ENCODE results near the gene MAP1LC3A.

The MAP1LC3A gene

DNA sequence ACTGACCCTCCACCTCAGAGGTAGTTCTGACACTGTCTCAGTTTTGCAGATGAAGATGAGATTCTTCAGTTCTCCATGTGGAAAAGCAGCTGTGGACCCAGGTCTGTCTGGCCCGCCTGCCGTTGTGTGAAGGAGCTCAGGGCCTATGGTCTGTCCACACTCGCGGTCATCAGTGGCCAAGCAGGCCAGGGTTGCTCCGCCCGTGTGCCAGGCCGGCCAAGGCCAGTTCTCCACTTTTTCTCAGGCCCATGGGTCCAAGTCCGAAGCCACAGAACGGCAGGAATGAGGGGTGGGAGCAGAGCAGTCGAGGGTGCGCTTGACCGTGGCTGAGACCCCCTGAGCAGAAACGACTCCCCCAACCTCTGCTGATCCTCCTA is 8.6 kb upstream of the MAP1LC3A start:
- DNase-seq, result no peak

DNA sequence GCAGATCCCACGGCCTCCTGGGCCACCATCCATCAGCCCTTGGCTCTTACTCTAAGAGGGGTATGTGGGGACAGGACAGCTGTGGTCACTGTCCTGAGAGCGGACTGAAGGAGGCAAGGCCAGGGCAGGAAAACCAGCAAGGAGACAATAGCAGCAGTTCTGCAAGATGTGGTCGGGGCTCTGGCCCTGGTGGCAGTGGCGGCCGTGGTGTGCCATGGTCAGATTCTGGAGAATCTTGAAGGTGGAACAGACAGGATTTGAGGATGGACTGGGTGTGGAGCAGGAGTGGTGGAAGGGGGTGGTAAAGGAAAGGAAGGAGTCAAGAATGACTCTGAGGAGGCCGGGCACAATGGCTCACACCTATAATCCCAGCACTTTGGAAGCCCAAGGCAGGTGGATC is 5.9 kb upstream of the MAP1LC3A start:
- DNase-seq, result no peak

DNA sequence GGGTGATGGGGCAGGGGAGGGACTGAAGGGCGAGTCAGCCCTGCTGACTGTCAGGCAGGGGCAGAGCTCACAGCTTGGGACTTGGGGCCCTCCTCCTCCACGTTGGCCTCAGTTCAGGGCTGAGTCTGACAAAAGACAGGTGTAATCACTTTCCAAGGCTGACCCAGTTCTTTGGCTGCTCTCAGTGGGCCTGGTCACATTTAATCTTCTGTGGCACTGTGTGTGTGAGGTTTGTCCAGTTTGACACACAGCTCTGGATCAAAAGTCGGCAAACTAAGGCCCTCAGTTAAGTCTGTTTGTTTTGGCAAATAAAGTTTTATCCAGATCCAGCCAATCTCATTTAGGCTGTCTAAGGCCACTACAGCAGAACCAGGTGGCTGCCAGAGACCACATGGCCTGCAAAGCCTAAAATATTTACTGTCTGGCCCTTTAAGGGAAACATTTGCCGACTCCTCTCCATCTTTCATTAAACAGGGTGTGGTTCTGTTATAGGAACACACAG is 5.1 kb upstream of the MAP1LC3A start:
- no peak for DNase-seq

DNA sequence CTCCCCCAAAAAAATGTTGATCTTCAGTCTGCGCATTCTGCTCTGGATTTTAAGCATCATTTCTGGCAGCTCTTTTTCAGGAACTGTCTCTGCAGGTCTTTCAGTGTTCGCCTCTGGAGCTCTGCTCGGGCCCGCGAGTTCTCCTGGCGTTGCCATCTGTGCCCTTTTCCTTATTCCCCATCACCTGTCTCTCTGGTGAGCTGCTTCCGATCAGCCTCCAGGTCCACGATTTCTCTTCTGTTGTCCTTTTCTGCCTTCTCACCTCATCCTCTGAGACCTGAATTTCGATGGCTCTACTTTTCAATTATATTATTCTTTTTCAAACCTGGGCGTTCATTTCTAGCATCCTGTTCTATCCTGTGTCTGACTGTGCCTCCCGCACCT is 590 bp upstream of the MAP1LC3A start:
- DNase-seq, result peak; percentile 63

DNA sequence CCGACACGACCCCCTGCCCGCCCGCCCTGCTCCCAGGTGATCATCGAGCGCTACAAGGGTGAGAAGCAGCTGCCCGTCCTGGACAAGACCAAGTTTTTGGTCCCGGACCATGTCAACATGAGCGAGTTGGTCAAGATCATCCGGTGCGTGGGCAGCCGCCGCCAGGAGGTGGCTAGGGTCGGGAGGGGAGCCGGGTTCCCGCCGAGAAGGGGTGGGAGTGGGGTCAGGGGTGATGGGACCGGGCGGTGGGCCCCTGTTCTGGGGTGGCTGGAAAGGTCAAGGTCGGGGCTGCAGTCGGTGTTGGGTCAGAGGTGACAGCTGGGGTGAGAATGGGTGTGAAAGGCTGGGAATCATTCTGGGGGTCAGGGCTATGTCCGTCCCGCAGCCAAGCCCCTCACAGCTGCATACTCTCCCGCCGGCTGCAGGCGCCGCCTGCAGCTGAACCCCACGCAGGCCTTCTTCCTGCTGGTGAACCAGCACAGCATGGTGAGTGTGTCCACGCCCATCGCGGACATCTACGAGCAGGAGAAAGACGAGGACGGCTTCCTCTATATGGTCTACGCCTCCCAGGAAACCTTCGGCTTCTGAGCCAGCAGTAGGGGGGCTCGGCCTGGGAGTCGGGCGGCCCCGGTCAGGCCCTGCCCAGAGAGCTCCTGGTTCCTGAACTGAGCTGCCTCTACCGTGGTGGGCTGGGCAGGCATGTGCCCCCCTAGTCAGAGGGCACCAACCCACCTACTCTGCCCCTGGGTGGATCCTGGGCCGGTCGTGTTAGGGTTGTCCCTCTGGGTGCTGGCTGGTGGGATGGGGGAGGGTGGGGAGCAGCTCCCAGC is 1.0 kb downstream of the MAP1LC3A start:
- no peak for DNase-seq

DNA sequence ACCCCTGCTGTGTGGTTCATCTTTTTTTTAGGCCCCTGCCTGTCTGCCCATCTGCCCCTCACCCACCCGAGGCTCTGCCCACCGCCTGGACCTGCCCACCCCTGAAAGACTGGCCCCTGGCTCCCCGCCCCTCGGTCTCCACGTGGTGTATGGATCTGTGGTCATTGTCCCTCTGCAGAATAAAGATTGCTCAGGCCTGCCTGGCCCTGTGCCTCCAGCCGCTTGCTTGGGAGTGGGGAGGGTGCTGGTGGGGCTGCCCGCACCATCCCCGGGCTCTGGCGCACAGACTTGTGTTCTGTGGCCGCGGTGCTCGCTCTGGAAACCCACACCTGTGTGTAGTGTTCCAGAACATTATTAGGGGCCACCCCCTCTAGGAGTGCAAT is 1.6 kb downstream of the MAP1LC3A start:
- no peak for DNase-seq

DNA sequence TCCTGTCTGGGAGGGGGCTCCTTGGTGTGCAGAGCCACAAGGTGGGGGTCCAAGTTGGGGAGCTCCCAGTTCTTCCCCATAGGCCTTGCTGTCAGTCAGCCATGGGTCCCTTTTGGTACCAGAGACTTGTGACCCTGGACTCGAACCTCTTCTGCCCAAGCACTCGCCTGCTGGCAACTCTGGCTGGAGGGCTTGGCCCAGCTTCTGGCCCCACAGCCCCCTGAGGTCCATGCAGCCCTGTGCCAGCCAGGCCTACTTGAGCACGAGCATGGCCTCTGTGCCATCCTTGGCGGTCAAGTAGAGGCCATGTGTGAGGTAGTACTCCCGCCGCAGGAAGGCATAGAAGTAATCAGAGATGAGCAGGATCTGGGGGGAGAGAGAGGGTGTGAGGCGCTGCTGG is 2.1 kb downstream of the MAP1LC3A start:
- DNase-seq, result no peak

DNA sequence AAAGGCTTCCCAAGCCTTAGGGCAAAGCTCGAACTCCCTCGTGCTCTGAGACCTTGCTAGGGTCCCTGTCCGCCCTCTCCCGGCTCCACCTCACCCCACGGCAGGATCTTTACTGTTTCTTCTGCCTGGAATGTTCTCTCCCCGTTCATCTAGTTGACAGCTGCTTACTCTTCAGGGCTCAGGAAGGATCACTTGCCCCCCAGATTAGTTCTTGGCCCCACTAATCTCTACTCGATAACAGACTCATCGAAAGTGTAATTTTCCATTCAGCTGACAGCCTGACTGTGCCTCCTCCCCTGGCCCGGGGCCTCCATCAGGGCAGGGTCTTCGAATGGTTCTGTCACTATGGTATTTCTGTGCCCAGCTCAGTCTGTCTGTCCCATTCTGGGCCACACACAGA is 3.1 kb downstream of the MAP1LC3A start:
- DNase-seq, result no peak

DNA sequence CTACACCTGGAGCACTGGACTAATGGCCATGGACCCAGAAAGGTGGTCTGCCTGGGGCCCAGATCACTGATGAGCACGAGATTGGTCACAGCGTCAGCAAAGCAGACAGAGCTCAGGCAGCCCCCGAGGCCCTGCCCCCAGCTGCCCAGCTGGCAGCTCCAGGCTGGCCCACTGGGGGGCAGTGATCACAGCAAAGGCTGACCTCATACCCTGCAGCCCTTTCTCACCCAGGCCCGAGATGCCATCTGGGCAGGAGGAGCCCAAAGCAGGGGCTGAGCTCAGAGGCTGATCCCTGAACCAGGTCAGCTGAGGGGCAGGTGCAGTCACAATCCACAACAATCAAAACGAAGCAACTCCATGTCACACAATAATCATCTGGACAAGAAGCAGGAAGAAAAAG is 4.1 kb downstream of the MAP1LC3A start:
- no peak for DNase-seq

DNA sequence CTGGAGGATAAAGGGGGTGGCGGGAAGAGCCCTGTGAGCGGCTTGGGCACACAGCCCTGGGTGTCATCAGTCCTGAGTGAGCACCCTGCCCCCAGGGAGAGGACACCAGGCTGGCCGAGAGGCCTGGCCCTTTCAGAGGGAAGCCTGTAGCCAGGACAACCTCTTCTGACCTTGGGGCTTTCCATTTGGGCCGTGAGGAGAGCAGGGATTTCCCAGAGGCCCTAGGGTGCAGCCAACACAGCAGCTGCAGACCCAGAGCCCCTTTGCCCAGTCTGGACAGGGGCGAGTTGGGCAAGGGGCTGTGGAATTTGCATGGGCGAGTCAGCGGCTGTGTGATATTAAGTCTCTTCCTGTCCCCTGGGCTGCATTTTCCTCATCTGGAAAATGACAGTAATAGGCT is 6.3 kb downstream of the MAP1LC3A start:
- DNase-seq, result no peak

DNA sequence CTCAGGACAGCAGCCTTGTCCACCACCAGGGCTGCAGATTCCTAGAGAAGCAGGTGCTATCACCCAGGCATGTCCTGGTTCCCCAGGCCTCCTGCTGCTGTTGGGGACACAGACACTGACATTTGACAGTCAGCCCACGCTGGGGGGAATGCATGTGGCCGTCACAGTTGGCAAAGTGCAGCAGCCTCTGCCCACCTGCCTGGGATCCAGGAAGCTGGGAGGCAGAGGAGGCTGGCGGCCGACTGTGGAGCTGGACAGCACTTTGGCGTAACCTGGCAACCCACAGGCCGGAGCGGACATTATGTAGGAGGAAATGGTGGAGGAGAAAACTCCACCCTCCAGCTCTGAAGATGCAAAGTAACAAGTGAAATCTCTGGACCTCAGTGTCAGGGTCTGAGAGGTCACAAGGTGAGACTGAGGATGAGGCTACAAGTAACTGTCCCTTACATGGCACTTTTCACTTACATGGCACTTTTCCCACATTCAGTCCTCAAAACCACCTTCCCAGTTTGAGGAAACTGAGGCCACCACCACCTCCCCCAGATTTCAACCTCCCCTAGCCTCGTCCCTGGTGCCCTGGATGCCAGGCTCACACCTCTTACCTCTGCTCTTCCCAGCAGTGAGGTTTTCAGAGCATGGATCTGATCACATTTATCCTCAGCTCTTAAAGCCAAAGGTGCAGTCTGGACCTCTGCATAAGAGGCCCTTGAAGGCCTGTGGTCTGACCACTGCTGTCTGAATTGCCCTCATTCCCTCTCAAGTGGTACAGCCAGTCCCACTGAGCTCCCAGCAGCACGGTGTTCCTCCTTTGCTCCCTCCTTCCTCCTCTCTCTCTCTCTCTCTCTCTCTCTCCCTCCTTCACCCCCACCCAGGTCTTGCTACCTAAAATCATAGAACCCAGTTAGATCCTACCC is 8.7 kb downstream of the MAP1LC3A start:
- no peak for DNase-seq

DNA sequence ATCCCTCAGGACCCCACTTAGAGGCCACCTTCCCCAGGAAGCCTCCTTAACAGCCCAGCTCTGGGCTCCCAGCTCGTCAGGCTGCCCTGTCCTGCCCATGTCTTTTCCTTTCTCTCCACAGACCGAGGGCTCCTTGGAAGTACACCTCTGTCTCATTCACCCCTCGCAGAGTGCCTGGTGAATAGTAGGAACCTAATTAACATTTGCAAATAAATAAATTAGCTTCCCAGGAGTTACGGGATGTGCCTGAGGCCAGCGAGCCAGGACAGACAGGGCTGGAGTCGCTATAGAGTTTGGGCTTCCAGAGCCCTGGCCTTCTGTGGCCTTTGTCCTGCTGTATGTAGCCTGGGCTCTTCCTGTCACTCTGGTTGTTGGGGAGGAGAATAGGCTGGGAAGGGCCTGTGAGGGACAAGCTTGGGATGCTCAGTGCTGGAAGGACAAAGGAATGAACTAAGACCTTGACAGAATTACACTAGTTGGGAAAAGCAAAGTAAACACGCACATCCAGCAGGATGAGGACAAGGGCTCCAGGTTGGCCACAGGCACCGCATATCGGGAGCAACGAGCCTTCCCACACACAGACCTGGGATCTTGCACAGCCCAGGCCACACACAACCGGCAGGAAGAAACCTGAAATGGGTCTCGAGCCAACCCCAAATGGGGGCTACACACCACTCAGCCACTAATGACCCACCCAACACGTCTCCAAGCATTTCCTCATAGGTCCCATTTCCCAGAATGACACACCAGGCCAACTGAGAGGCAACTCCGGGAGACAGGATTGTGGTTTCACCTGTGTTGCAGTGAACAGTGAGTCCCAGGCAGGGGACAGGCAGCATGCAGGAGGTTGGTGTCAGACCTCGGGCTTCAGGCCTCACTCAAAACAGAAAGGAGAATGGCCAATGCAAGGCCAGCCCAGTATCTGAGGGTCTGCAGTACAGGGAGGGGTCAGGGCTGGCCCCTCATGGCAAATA is 9.7 kb downstream of the MAP1LC3A start:
- DNase-seq, result no peak

DNA sequence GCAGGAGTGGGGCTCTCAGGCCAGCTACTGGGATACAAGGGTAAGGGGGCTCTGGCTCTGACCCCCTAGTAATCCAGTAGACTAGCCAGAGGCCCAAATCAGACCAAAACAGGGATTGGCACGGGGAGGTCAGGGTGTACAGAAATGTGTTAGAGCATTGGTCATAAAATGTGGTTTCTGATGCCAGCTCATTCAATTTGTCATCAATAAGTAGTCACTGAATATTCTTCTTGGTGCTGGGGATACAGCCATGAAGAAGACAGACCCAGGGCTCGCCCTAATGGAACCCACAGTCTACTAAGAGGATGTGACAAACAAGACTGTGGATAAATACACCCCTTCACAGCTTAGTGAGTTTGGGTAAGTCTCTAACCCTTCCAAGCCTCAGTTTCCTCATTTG is 11.1 kb downstream of the MAP1LC3A start:
- no peak for DNase-seq

DNA sequence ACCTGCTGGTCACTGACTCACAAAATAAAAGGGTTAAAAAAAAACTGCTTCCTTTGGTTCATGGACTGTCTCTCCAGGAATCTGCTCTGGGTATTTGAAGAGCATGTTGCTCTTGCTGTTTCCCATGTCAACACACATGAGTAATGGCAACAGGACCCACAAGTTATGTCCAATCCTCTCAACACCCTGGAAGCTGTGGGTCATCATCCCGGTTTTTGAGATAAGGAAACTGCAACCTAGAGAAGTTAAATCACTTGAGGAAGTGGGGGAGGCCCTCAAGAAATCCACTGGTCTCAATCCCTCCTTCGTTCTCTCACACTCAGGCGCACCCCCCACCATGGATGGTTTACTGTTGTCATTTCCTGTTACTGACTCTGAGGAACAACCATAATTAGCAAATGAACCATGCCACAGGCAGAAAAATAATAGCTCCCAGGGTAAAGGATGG is 12.4 kb downstream of the MAP1LC3A start:
- DNase-seq, result no peak

DNA sequence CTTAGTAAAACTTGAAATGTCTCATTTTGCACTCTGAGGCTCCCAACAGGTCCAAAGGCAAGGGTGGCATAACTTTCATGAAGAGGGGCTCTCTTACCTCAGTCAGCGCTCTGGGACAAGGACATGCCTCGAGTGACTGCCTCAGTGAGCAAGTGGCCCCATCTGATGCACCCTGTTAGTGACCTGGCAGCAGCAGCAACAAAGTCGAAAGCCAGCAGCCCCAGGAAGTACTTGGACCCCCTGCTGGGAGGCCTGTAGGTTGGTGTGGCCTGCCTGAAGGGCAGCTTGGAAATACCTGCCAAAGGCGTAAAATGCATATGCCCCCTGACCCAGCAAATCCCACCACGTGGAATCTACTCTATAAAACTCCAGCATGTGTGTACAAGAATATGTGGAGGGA is 13.2 kb downstream of the MAP1LC3A start:
- no peak for DNase-seq

DNA sequence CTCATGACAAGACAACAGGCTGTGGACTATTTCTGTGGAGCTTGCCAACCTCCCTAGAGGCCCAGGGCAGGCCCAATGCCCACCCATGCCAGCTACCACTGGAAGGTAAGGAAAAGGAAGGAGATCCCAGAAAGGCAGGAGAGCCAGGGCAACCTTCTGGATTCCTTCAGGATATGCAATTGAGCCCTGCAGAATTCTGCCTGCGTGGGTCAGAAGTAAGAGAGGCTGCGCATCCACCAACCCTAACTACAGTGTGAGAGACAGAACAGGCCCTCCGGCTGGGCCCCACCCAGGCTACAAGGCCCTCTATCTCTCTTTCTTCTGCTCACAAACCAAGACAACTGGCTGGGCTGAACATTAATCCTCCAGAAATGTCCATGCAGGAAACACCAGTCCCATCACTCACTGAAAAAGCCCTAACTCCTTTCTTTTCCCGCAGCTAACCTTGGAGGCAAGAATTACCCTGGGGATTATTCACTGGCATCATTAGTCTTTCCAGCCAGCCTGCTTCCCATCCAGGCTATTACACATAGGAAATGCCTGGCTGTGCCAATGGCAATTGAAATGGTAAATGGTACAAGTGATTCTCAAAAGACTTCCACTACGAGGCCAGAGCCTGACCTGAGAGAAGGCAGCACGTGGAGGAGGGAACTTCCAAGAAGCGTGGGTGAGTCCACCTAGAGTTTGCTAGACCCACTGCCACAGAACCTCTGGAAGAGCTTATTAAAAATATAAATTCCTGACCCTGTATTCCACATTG is 15.2 kb downstream of the MAP1LC3A start:
- no peak for DNase-seq

DNA sequence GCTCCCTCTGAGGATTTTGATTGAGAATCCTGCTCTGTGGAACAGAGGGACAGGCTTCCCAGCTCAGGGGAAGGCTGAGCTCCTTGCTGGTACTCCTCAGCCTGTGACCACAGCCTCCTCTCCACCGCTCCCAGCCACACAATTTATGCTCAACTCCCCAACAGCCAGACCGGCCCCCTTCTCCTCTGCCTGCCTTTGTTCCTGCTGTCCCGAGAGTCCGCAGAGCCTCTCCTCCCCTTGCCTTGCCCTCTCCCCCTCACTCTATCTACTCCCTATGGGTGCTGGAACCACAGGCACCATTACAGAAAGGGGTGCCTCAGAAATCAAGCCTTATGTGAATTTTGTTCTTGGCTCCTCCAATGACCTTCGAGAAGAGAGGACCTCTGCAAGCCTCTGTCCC is 15.9 kb downstream of the MAP1LC3A start:
- no peak for DNase-seq

DNA sequence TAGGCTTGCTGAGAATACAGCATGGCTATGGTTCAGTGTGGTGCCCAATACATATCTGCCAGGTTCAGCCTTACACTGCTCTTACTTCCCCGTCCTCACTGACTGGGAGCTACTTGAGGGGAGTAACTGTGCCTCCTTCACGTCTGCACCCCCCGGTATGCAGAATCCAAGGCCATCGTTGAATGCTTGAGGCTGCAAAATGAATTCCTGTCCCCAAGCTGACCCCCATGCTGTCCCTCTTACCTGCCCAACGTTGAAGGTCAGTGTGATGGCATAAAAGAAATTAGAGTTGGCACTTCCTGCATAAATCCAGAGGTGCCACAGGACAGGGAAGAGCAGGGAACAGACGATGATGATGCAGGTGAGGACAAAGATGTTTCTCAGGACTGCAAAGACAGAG is 16.3 kb downstream of the MAP1LC3A start:
- DNase-seq, result no peak

DNA sequence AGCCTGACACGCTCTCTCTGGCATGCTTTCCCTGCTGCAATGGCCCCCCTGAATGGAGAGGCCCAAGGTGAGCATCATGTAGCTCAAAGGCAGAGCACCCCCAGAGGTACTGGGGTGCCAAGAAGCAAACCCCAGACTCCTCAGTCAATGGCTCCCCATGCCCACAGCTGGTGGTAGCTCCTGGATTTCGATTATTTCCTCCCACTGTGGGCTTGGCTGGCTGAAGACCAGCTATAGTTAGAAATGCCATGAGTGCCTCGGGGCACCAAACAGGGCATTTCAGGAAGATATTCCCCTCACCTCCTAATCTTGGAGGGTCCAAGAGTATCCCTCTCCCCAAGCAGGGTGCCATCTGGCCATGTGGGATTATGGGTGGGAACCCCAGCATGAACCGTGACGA is 16.8 kb downstream of the MAP1LC3A start:
- no peak for DNase-seq

DNA sequence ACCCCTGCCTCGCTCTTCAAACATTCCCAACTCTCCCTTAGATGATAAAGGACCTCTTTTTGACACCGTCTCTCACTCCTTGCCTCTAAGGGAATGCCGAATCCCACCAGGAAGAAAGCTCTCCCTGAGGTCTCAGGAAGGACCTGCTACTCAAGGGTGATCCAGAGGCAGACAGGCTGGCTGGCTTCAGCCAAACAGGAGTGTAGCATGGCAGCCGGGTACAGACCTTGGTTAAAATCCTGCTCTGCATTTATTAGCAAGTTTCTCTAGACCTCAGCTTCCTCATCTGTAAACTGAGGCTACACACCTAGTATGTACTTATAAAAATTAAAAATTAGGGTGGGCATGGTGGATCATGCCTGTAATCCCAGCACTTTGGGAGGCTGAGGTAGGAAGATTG is 17.2 kb downstream of the MAP1LC3A start:
- no peak for DNase-seq

DNA sequence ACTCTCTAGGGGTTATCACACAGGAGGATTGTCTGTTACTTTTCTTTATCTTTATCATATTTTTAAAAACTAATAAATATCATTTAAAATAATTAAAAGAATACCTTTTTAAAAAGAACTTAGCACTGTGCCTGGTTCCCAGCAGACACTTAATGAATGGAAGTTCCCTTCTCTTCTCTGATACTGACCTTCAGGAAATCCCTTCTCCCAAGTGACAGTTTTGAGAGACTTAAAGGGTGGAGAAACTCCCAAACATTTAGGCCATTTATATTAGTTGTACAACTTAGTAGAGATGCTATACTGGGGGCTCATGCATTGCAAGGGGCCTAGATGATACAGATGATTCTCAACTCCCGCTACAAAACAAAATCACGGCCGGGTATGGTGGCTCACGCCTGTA is 18.5 kb downstream of the MAP1LC3A start:
- no peak for DNase-seq

DNA sequence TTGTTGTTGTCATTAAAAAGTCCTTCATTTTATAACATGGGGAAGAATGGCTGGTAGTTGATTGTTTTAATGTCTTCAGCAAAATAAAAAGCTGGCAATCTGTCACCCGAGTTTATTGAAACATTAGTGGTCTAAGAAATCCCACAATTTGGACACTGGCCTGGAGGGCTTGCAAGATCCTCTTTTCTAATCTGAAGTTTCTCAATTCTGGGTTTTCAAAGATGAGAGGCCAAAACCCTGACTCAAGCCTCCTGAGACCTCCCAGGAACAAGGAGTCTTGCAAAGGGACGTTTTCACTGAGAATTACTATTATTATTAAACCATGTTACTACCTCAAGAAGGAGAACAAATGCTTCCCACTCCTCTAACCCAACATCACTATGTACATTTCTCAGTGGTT is 19.5 kb downstream of the MAP1LC3A start:
- no peak for DNase-seq
